SH-SY5Y (cell line): ENCODE measurements around the gene FRY.

Experiments
- GATA2 ChIP-seq: IDR thresholded peaks from 2 replicates; pipeline ENCODE4 v1.6.1; 2011; ENCODE audit warnings: mild to moderate bottlenecking, low read depth, low read length
- GATA3 ChIP-seq: IDR thresholded peaks from 2 replicates; pipeline ENCODE4 v1.6.1; 2011; ENCODE audit warnings: low read depth, mild to moderate bottlenecking, low read length, moderate library complexity

DNA sequence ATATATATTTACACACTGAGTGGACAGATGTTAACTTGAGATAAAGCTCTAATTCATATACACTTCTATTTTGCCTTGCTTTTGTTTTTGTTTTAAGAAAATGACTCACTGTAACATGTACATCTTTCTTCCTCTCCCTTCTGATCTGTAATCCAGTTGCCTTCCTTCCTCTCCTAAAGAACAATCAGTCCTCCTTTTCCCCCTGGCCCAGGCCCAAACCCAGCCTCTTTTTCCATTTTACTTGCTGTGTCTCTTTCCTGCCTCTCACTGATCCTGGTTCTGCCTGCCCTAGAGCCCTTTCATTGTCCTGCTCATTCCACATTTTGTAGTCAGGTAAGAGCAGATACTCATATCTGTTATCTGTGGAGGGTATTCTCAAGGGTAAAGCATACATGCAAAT, 232.8 kb downstream of the FRY start:
- no peak for TF ChIP-seq GATA2
- TF ChIP-seq GATA3 = no peak
